ENCODE results near the gene TRAF3IP1. TPM values are rescaled to one million over a fixed set of nuclear protein-coding genes. Genes with fewer than 3 reads are reported as not detected.

TRAF3IP1 gene

Small RNAs within 50 kb of the gene (small RNA-seq; reads per million reads assigned to genes)
- not detected for gene RNU6-234P (ENCODE audit: insufficient read depth)
